Measurements from ENCODE around the gene AP1M1. TPM values are rescaled to one million over a fixed set of nuclear protein-coding genes. Genes with fewer than 3 reads are reported as not detected.

The AP1M1 gene
- total RNA-seq, 1 experiment from 2014 or later, result 52.8 TPM

DNA sequence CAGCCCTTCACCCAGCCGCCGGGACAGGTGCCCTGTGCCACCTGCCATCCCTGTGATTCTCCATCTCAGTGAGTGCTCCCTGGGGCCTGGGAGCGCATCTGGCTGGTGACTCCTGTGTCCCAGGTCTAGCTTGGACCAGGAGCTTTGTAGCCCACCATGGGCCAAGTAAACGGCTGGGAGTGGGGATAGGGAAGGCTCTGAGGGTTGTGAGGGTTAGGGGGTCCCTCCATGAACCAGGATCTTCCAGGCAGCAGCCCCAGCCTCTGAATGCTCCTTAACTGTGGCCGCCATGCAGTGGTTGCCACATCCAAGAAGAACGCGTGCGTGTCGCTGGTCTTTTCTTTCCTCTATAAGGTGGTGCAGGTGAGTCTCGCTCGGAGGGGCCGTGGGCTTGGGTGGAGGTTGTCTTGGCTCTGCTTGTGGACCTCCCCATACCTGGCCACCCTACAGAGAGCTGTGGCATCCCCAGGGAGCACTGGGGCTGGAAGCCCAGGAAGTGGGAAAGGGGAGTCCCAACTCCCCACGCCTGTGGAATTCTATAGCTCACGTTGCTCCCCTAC, 8.4 kb downstream of the AP1M1 start:
- intact Hi-C loops (cut with micrococcal nuclease; ENCODE audit: unreplicated experiment), result no loop called here
- POLR2A ChIA-PET (ENCODE audit: unreplicated experiment), result no interaction called here
- no peaks in the 10 kb centered on the region for H4K20me1 ChIP-seq (ENCODE audit: insufficient read depth)

DNA sequence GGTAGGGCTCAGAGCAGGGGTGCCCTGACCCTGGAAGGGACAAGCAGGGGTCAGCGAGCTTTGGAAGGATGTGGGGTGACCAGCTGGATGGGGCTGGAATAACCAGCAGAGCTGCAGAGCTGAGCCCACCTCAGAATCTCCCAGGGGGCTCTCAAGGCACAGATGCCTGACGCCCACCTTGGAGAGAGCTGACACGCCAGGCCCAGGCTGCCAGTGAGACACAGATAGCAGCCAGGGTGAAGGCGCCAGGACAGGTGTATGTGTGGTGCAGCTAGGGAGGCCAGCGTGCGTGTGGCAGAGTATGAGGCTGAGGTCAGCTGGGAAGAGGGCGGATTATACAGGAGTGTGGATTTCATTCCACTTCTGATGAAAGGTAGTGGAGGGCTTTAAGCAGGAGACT, 8.9 kb downstream of the AP1M1 start:
- Histone ChIP-seq H3K27me3 (ENCODE audit: insufficient read depth, low read depth) (no peaks in the 10 kb centered on the region), H3K36me3 (ENCODE audit: low read depth) (no peaks in the 10 kb centered on the region; the same call in 1 of the 2 replicates), H3K27ac (no peak overlapping the region), H3K4me3 (no peak overlapping the region), H3F3A (ENCODE audit: insufficient read depth, low read depth) (no peaks in the 10 kb centered on the region; the same call in 1 of the 2 replicates), H3K4me1 (replicated peaks; ENCODE audit: insufficient read depth) (no peaks in the 10 kb centered on the region), H4K20me1 (ENCODE audit: insufficient read depth) (no peaks in the 10 kb centered on the region), H3K4me2 (no peak overlapping the region), H3K79me2 (ENCODE audit: low read depth) (no peaks in the 10 kb centered on the region), H3K9me2 (ENCODE audit: insufficient read depth) (no peaks in the 10 kb centered on the region), H2AFZ (no peak overlapping the region), H3K9me3 (ENCODE audit: insufficient read depth, low read depth) (no peaks in the 10 kb centered on the region)
- BruUV-seq (replicated peaks), result no TSS peak
- TF ChIP-seq, protein P1, sequence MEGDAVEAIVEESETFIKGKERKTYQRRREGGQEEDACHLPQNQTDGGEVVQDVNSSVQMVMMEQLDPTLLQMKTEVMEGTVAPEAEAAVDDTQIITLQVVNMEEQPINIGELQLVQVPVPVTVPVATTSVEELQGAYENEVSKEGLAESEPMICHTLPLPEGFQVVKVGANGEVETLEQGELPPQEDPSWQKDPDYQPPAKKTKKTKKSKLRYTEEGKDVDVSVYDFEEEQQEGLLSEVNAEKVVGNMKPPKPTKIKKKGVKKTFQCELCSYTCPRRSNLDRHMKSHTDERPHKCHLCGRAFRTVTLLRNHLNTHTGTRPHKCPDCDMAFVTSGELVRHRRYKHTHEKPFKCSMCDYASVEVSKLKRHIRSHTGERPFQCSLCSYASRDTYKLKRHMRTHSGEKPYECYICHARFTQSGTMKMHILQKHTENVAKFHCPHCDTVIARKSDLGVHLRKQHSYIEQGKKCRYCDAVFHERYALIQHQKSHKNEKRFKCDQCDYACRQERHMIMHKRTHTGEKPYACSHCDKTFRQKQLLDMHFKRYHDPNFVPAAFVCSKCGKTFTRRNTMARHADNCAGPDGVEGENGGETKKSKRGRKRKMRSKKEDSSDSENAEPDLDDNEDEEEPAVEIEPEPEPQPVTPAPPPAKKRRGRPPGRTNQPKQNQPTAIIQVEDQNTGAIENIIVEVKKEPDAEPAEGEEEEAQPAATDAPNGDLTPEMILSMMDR (conservative IDR thresholded peaks at IDR 0.05), result no peak
- no peak for TF ChIP-seq EZH2 (IDR thresholded peaks at IDR 0.05; ENCODE audit: low read depth)
- POLR2A ChIA-PET (ENCODE audit: unreplicated experiment), result no interaction called here
- no peak for DNase-seq
- CTCF ChIA-PET, result no interaction called here
- intact Hi-C loops (cut with micrococcal nuclease; ENCODE audit: unreplicated experiment), result no loop called here

More for the DNA sequence above, 8.4 kb downstream of the AP1M1 start:
- DNase-seq, result no peak
- CTCF ChIA-PET, result no interaction called here
- H3K4me2 ChIP-seq, result no peak overlapping the region
- no peaks in the 10 kb centered on the region; the same call in 1 of the 2 replicates for H3K36me3 ChIP-seq (ENCODE audit: low read depth)
- no peaks in the 10 kb centered on the region for H3K9me3 ChIP-seq (ENCODE audit: insufficient read depth, low read depth)
- BruUV-seq (replicated peaks), result no TSS peak
- TF ChIP-seq, protein P1 (conservative IDR thresholded peaks at IDR 0.05), result no peak
- no peak for TF ChIP-seq EZH2 (IDR thresholded peaks at IDR 0.05; ENCODE audit: low read depth)
- no peak overlapping the region for H3K4me3 ChIP-seq
- no peaks in the 10 kb centered on the region for H3F3A ChIP-seq (ENCODE audit: insufficient read depth, low read depth)
- H3K79me2 ChIP-seq (ENCODE audit: low read depth), result no peaks in the 10 kb centered on the region
- H3K27me3 ChIP-seq (ENCODE audit: insufficient read depth, low read depth), result no peaks in the 10 kb centered on the region
- no peak overlapping the region for H2AFZ ChIP-seq
- no peaks in the 10 kb centered on the region for H3K9me2 ChIP-seq (ENCODE audit: insufficient read depth)
- no peaks in the 10 kb centered on the region for H3K4me1 ChIP-seq (replicated peaks; ENCODE audit: insufficient read depth)
- H3K27ac ChIP-seq, result no peak overlapping the region

DNA sequence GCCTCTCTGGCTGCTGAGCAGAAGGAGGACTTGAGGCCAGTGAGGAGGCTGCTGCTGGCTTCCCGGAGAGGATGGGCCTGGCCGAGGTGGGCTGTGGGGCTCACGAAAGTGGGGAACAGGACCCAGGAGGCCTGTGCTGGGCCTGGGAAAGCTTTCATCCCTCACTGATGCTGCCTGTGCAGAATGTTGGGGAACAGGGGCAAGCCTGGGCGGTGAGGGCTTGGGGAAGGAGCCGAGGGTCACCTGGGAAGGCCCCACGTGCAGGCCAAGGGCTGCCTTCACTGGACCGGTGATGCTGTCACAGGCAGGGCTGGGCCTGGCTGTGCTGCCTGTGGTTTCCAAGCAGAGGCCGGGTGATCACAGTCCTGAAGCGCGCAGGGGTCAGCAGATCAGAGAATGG, 9.4 kb downstream of the AP1M1 start:
- TF ChIP-seq, protein P1 (conservative IDR thresholded peaks at IDR 0.05), result no peak
- no peak for TF ChIP-seq EZH2 (IDR thresholded peaks at IDR 0.05; ENCODE audit: low read depth)
- Histone ChIP-seq H3K4me3 (no peak overlapping the region), H3K27me3 (ENCODE audit: insufficient read depth, low read depth) (no peaks in the 10 kb centered on the region), H3K27ac (no peak overlapping the region), H2AFZ (no peak overlapping the region), H3K9me3 (ENCODE audit: insufficient read depth, low read depth) (no peaks in the 10 kb centered on the region), H3K9me2 (ENCODE audit: insufficient read depth) (no peaks in the 10 kb centered on the region), H4K20me1 (ENCODE audit: insufficient read depth) (no peaks in the 10 kb centered on the region), H3K4me1 (replicated peaks; ENCODE audit: insufficient read depth) (no peaks in the 10 kb centered on the region), H3K79me2 (ENCODE audit: low read depth) (no peaks in the 10 kb centered on the region), H3F3A (ENCODE audit: insufficient read depth, low read depth) (no peaks in the 10 kb centered on the region; the same call in none of the 2 replicates), H3K4me2 (no peak overlapping the region), H3K36me3 (ENCODE audit: low read depth) (no peaks in the 10 kb centered on the region; the same call in 1 of the 2 replicates)
- no peak for DNase-seq
- ChIA-PET POLR2A (ENCODE audit: unreplicated experiment) (no interaction called here), CTCF (no interaction called here)
- BruUV-seq (replicated peaks), result no TSS peak
- intact Hi-C loops (cut with micrococcal nuclease; ENCODE audit: unreplicated experiment), result no loop called here

Measured in PC-9 (cell line).